Omental fat pad (tissue), 4 donors: ENCODE results near the gene MAST1. TPM values are rescaled to one million over a fixed set of nuclear protein-coding genes. Genes with fewer than 3 reads are reported as not detected.
"Not testable (repeated sequence)": the region's sequence is repeated elsewhere in the genome, so short reads cannot be mapped to it uniquely, and the experiment has no call there.

ENCODE experiments used
- ATAC-seq: fragments of 150-250 bp; one replicate; pipeline ENCODE4 v1.9.1; 2016; ENCODE audit warnings: mild to moderate bottlenecking, moderate library complexity; ENCODE audit not compliant: low FRiP score
- DNase-seq: peaks from one replicate; pipeline ENCODE4 v3.0.0-alpha.2; 2019; ENCODE audit warnings: low spot score
- total RNA-seq, 4 donors: library from RNA; depleted of rRNA; stranded (reverse); fragments of >200 nt; gene quantifications; one replicate each; pipeline ENCODE4 v1.1.0, GENCODE V29; 2016
- TF ChIP-seq, protein P1 (sequence below), 3 donors: fragments of 450-650 bp; IDR thresholded peaks; one replicate each; pipeline ENCODE4 v1.5.1; 2016 to 2017; ENCODE audit warnings: antibody characterized with exemption in 3 of 3, mild to moderate bottlenecking in 3 of 3, moderate library complexity in 2 of 3

The MAST1 gene
- total RNA-seq, 4 donors from 2014 or later, result not detected

DNA sequence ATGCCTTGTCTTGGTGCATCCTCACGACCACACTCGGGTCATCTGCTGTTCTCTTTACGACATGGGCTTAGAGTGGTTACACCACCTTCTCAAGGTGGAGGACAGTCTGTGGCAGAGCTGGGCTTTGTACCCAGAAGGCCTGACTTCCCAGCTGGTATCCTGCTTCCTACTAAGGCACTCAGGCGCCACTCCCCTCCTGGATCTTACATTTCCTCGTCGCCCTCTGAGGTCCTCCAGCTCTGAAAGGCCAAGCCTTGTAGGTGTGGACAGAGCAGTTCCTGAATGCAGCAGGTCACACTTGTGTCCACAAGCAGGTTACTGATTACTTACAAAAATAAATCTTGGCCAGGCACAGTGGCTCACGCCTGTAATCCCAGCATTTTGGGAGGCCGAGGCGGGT, 68.9 kb downstream of the MAST1 start:
- no peak for ATAC-seq
- TF ChIP-seq, protein P1, sequence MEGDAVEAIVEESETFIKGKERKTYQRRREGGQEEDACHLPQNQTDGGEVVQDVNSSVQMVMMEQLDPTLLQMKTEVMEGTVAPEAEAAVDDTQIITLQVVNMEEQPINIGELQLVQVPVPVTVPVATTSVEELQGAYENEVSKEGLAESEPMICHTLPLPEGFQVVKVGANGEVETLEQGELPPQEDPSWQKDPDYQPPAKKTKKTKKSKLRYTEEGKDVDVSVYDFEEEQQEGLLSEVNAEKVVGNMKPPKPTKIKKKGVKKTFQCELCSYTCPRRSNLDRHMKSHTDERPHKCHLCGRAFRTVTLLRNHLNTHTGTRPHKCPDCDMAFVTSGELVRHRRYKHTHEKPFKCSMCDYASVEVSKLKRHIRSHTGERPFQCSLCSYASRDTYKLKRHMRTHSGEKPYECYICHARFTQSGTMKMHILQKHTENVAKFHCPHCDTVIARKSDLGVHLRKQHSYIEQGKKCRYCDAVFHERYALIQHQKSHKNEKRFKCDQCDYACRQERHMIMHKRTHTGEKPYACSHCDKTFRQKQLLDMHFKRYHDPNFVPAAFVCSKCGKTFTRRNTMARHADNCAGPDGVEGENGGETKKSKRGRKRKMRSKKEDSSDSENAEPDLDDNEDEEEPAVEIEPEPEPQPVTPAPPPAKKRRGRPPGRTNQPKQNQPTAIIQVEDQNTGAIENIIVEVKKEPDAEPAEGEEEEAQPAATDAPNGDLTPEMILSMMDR (IDR thresholded peaks at IDR 0.05), result no peak
- DNase-seq, result no peak

DNA sequence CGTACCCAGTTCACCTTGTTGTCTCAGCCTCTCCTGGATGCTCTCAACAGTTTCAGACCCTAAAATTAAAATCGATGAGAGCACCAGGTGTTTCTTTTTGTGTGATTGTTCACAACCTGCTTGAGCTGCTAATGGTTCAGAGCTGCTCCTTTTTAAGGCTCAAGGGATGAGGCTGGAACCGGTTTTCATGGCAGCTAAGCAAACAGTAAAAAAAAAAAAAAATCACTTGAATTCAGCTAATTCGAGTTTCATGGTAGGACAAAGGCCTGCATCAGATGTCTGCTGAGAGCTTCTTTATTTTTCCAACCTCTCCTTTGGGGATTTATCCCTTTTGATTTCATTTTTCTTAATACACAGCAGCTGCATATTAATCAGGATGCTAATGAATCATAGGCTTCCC, 74.3 kb downstream of the MAST1 start:
- no peak for ATAC-seq
- no peak for DNase-seq
- TF ChIP-seq, protein P1 (IDR thresholded peaks at IDR 0.05), result no peak

DNA sequence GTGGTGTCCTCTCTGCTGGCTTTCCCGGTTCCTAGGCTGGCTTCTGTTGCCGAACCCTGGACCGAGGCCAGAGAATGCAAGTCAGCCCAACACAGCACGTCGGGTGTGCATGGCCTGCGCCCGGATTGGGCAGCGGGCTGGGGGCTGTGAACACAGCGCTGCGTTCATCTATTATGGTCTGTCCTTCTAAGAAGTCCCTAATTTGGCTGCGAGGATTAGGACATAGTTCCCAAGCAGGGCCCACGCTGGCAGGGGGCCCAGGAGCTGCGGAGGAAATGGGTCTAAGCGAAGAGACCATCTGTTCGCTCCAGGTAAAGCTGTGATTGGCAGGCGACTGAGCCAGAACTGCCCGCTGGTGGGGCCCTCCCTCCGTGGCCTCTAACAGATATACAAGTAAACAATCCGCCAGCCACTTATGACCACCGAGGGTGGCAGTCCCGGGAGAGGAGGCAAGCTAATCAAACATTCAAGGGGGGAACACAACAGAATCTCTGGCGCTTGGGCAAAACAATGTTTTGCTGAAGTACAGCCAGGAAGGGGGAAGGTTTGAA, 74.8 kb downstream of the MAST1 start:
- TF ChIP-seq, protein P1 (IDR thresholded peaks at IDR 0.05), result no peak
- DNase-seq (no peak), ATAC-seq (peak; percentile 57)

DNA sequence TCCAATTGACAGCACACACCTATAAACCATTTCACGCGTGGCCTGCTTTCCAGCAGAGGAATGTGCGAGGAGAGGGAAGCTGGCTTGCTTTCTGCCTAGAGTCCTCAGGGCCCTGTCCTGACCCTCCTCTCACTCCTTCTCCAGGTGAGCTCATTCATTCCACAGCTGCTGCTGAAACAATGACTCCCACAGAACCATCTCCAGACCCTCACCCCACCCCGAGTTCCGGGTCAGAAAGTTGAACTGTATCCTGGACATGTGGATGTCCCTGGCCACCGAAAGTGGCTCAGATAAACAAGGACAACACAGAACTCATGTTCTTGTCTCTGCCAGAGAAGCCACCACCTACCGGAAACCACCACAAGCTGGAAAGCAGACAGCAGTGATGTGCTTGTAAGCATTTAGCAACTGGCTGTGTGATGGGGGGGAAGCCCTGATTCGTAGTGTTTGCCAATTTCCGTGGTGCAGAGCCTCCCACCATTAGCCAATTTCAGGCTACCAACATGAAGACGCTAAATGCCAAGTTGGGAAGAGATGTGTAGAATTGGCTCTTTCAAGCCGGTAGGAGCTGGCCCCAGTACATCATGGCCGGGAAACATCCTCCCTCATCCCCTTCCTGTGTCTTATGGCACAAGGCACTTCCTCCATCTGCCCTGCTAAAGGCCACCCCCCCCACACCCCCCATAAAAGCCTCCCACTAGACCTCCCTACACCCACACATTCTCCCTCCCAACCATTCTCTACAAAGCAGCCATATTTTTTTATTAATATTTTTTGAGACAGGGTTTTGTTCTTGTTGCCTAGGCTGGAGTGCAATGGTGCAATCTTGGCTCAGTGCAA, 75.8 kb downstream of the MAST1 start:
- no peak for ATAC-seq
- DNase-seq, result no peak
- TF ChIP-seq, protein P1 (IDR thresholded peaks at IDR 0.05), result no peak

DNA sequence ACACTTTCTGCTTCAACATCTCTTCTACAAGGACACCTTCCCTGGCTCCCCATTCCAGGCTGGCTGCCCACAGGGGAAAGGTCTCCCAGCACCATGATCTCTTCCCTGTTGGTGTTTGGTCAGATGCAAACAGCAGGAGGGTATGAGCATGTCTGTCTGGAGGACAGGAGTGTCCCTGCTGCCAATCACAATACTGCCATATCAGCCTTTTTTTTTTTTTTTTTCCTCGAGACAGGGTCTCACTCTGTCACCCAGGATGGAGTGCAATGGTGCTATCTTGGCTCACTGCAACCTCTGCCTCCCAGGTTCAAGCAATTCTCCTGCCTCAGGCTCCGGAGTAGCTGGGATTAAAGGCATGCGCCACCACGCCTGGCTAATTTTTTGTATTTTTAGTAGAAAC, 77.5 kb downstream of the MAST1 start:
- not testable (repeated sequence) for ATAC-seq, DNase-seq

DNA sequence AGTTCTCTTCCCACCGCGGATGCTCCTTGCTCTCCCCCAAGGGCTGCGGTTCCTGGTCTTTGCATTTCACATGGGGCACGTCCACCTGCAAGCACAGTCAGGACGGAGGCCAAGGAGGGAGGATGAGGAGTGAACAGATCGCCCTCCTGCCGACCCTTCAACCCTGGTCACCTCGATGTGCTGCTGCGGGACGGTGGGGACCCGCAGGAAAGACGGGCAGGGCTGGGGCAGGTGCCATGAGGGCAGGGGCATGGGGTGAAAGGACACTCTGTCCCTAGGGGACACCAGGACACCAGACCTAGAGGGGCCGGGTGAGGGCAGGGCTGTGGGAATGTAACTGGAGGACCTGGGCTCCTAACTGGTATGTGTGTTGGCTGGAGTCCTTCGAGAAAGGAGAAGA, 79.9 kb downstream of the MAST1 start:
- TF ChIP-seq, protein P1 (IDR thresholded peaks at IDR 0.05), result no peak
- ATAC-seq, result no peak
- DNase-seq, result no peak

DNA sequence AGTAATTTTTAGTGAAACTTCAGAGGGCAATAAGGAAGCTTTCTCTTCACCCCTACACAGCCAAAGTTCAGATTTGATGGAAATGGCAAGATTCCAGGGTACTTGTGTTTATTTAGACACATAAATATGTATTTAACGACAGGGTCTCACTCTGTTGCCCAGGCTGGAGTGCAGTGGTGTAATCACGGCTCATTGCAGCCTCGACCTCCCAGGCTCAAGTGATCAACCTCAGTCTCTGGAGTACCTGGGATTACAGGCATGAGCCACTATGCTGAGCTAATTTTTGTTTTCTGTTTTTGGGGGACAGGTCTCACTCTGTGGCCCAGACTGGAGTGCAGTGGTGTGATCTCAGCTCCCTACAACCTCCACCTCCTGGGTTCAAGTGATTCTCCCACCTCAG, 82.7 kb downstream of the MAST1 start:
- DNase-seq (no peak), ATAC-seq (no peak)
- TF ChIP-seq, protein P1 (IDR thresholded peaks at IDR 0.05), result no peak
